HCEC 1CT (cell line): ENCODE data around the gene SCYL2.
"Not testable (repeated sequence)": the region's sequence is repeated elsewhere in the genome, so short reads cannot be mapped to it uniquely, and the experiment has no call there.

Source experiments
- DNase-seq: peaks from one replicate; pipeline ENCODE4 v3.0.0-alpha.2; 2017

SCYL2 gene

GRCh38 chr12:100331871-100332270 is 64.9 kb downstream of the SCYL2 start:
- DNase-seq = no peak

GRCh38 chr12:100332852-100333251 is 65.9 kb downstream of the SCYL2 start:
- DNase-seq = no peak

- no peak for DNase-seq
Measured at GRCh38 chr12:100337299-100337698, 70.3 kb downstream of the SCYL2 start.

- no peak for DNase-seq
Measured at GRCh38 chr12:100337727-100338126, 70.8 kb downstream of the SCYL2 start.

GRCh38 chr12:100339071-100339470 is 72.1 kb downstream of the SCYL2 start:
- DNase-seq = no peak

GRCh38 chr12:100342897-100343296 is 75.9 kb downstream of the SCYL2 start:
- DNase-seq = not testable (repeated sequence)

- DNase-seq = not testable (repeated sequence)
Measured at GRCh38 chr12:100344351-100344750, 77.4 kb downstream of the SCYL2 start.

GRCh38 chr12:100345020-100345767 is 78.2 kb downstream of the SCYL2 start:
- no peak for DNase-seq

GRCh38 chr12:100346660-100347059 is 79.7 kb downstream of the SCYL2 start:
- no peak for DNase-seq

- peak; percentile 41 for DNase-seq
Measured at GRCh38 chr12:100348657-100349454, 81.9 kb downstream of the SCYL2 start.

- DNase-seq = no peak
Measured at GRCh38 chr12:100356644-100357223, 89.8 kb downstream of the SCYL2 start, which contains the start of gene SLC17A8. SLC17A8 (plus strand) TSS chr12:100357074; CDS start chr12:100357392, 318 bp downstream.

- no peak for DNase-seq
Measured at GRCh38 chr12:100359248-100359647, 92.3 kb downstream of the SCYL2 start.

GRCh38 chr12:100359822-100360221 is 92.8 kb downstream of the SCYL2 start:
- DNase-seq = peak; percentile 42

- DNase-seq = no peak
Measured at GRCh38 chr12:100360450-100360849, 93.5 kb downstream of the SCYL2 start.

GRCh38 chr12:100364324-100364723 is 97.3 kb downstream of the SCYL2 start:
- no peak for DNase-seq

GRCh38 chr12:100365411-100365810 is 98.4 kb downstream of the SCYL2 start:
- no peak for DNase-seq

- no peak for DNase-seq
Measured at GRCh38 chr12:100368066-100368465, 101.1 kb downstream of the SCYL2 start.

- no peak for DNase-seq
Measured at GRCh38 chr12:100371146-100371545, 104.2 kb downstream of the SCYL2 start.

- no peak for DNase-seq
Measured at GRCh38 chr12:100372853-100373640, 106.1 kb downstream of the SCYL2 start.

- peak; percentile 39 for DNase-seq
Measured at GRCh38 chr12:100375038-100375735, 108.2 kb downstream of the SCYL2 start.

- DNase-seq = no peak
Measured at GRCh38 chr12:100376161-100376560, 109.2 kb downstream of the SCYL2 start.

- DNase-seq = no peak
Measured at GRCh38 chr12:100381379-100381778, 114.4 kb downstream of the SCYL2 start.
